Heart right ventricle (tissue), 16 donors: Measurements from ENCODE around the gene LRRC46. TPM values are rescaled to one million over a fixed set of nuclear protein-coding genes. Genes with fewer than 3 reads are reported as not detected.
A peak's percentile ranks its signal among the peaks of the same experiment; 100 is the strongest.

Experiments used
- ATAC-seq, 8 donors: fragments of 200-7000 bp; cut with Tn5 transposase; one replicate each; pipeline ENCODE4 v1.9.1; 2020; ENCODE audit warnings: mild to moderate bottlenecking in 8 of 8, moderate library complexity in 8 of 8, moderate number of reproducible peaks in 1 of 8
- DNase-seq, 2 donors: peaks; one replicate each; pipeline ENCODE4 v3.0.0-alpha.2; 2020
- H3K27ac ChIP-seq, 10 donors: fragments of 200-600 bp; sonication (generic) in 2 of 10; one replicate each; pipeline versions ENCODE4 v1.5.0 to v1.8.0; 2020 to 2022; ENCODE audit warnings: mild to moderate bottlenecking in 3 of 10
- H3K27me3 ChIP-seq, 7 donors: fragments of 200-600 bp; one replicate each; pipeline ENCODE4 v1.8.0; 2021 to 2022; ENCODE audit warnings: mild to moderate bottlenecking in 2 of 7
- H3K36me3 ChIP-seq, 9 donors: fragments of 200-600 bp; sonication (generic) in 1 of 9; one replicate each; pipeline versions ENCODE4 v1.5.0 to v1.8.0; 2020 to 2022; ENCODE audit warnings: mild to moderate bottlenecking in 2 of 9
- H3K4me1 ChIP-seq, 9 donors: fragments of 200-600 bp; sonication (generic) in 1 of 9; one replicate each; pipeline versions ENCODE4 v1.5.0 to v1.8.0; 2020 to 2022; ENCODE audit warnings: mild to moderate bottlenecking in 4 of 9
- H3K4me3 ChIP-seq, 10 donors: fragments of 200-600 bp; sonication (generic) in 2 of 10; one replicate each; pipeline versions ENCODE4 v1.5.0 to v1.8.0; 2020 to 2022; ENCODE audit warnings: mild to moderate bottlenecking in 7 of 10, moderate library complexity in 2 of 10
- H3K9me3 ChIP-seq, 11 donors: fragments of 200-600 bp in 10 of 11; sonication (generic) in 2 of 11; one replicate each; pipeline versions ENCODE4 v1.5.0 to v1.8.0; 2013 to 2022; ENCODE audit warnings: mild to moderate bottlenecking in 2 of 11, control low read depth in 1 of 11, moderate library complexity in 1 of 11
- CTCF ChIP-seq, 9 donors: fragments of 200-600 bp; sonication (generic) in 2 of 9; IDR thresholded peaks; one replicate each; pipeline versions ENCODE4 v1.5.0 to v1.8.0; 2021 to 2022; ENCODE audit warnings: antibody characterized with exemption in 9 of 9, mild to moderate bottlenecking in 5 of 9, moderate library complexity in 1 of 9
- WGBS, 2 donors: extraction: QIAGEN DNeasy Blood & Tissue Kit; methylation state at CpG; one replicate each; pipeline ENCODE4 v1.1.7; 2013; ENCODE audit warnings: inconsistent platforms in 1 of 2; 5-methylcytosine and 5-hydroxymethylcytosine counted together
- intact Hi-C, 10 donors: fragments of 100-400 bp; cut with DNase I; formaldehyde crosslinking; loops; one replicate each; pipeline versions ENCODE4 v1.11.1 to v1.14.2; 2022
- polyA plus RNA-seq, 2 donors: library from polyadenylated mRNA; stranded (reverse); fragments of 200-250 nt; gene quantifications; one replicate each; pipeline ENCODE4 v1.2.3, GENCODE V29; 2013
- total RNA-seq, 10 donors: library from RNA; stranded (reverse); fragmentation: NEBNext Ultra II Directional in 3 of 10; extraction: Animal tissue kit (Norgen Biotek cat#: 25700) in 3 of 10; gene quantifications; one replicate each; pipeline versions ENCODE4 v1.2.1 to v1.2.4, GENCODE V29; 2021 to 2023
- donor health status: Arrhythmogenic right ventricular cardiomyopathy.
- donor health status: ischemic (EF 13 %, LVEDD 7.1; RV severe dilation, severe dysfunction).
- donor health status: healthy with polysubstance abuse.
- donor health status: DM: no; HTN: yes; CAD: no.
- donor health status: DM: no; HTN: no; CAD: no.
- donor health status: ischemic (EF 25% LVEDD 6.9; RV normal size, moderate dysfunction).
- donor health status: ischemic (EF 25% LVEDD 5.7; RV mildly dilated, moderate dysfunction).
- donor health status: healthy.
- donor health status: DM: yes; HTN: yes; CAD: no.
- donor health status: Ischemic cardiomyopathy.
- donor health status: ischemic (EF 35%, LVEDD 5.7; RV mildly dilated, moderate dysfunction).
- donor health status: nonischemic (EF 11% LVEDD 7.7; RV severe dilation, severe dysfunction).
- donor health status: DM: yes; HTN: yes; CAD: no.
- donor health status: PGD.
- donor health status: ischemic (EF 29% LVEDD 5.4; RV normal size, mild dysfunction).
- donor health status: nonischemic (EF 23%, LVEDD 6.1; RV moderate dilation, normal function).

LRRC46 gene
- total and polyA plus RNA-seq, 12 donors, result 0.14 to 0.95 (median 0.34) TPM; not detected in 3

GRCh38 chr17:47872651-47873161, 41.2 kb downstream of the LRRC46 start:
- TF ChIP-seq CTCF (IDR thresholded peaks at IDR 0.05), result no peak
- intact Hi-C loops, result no loop called here
- Histone ChIP-seq H3K4me1 (peaks cover 0 to 6% (median 0%) of the 10 kb centered on the region in 9 donors), H3K9me3 (no peaks in the 10 kb centered on the region), H3K4me3 (no peak overlapping the region), H3K27ac (no peak overlapping the region), H3K27me3 (peaks cover 0 to 89% (median 67%) of the 10 kb centered on the region in 7 donors), H3K36me3 (no peaks in the 10 kb centered on the region)
- WGBS, 2 donors, result 39 to 53% methylated on average over 15 of the region's 15 CpGs
- DNase-seq (no peak), ATAC-seq (no peak)

GRCh38 chr17:47873200-47874090, 42.0 kb downstream of the LRRC46 start:
- DNase-seq, result no peak
- H3K9me3 ChIP-seq, result no peaks in the 10 kb centered on the region
- peaks cover 0 to 84% (median 69%) of the 10 kb centered on the region in 7 donors for H3K27me3 ChIP-seq

GRCh38 chr17:47875011-47875985, 43.8 kb downstream of the LRRC46 start:
- ATAC-seq, result peak in 1 of 8 donors; percentile 11
- no peak overlapping the region for H3K4me3 ChIP-seq
- H3K9me3 ChIP-seq, result no peaks in the 10 kb centered on the region
- H3K4me1 ChIP-seq, result peaks cover 0 to 6% (median 0%) of the 10 kb centered on the region in 9 donors
- H3K27me3 ChIP-seq, result peaks cover 0 to 74% (median 55%) of the 10 kb centered on the region in 7 donors
- intact Hi-C loops, result no loop called here
- WGBS, 2 donors, result 68% methylated on average over 11 of the region's 11 CpGs
- no peak for TF ChIP-seq CTCF (IDR thresholded peaks at IDR 0.05)
- no peaks in the 10 kb centered on the region for H3K36me3 ChIP-seq
- H3K27ac ChIP-seq, result no peak overlapping the region
- DNase-seq, result no peak

More at GRCh38 chr17:47873200-47874090, 42.0 kb downstream of the LRRC46 start:
- intact Hi-C loops, result no loop called here
- no peak for TF ChIP-seq CTCF (IDR thresholded peaks at IDR 0.05)
- Histone ChIP-seq H3K4me3 (no peak overlapping the region), H3K4me1 (peaks cover 0 to 6% (median 0%) of the 10 kb centered on the region in 9 donors), H3K27ac (no peak overlapping the region), H3K36me3 (no peaks in the 10 kb centered on the region)
- WGBS, 2 donors, result 41 to 50% methylated on average over 4 of the region's 4 CpGs
- ATAC-seq, result no peak
